ENCODE data around the gene KIF24.
A peak's percentile ranks its signal among the peaks of the same experiment; 100 is the strongest.

Gene KIF24

GRCh38 chr9:34374905-34375552 lies 46.0 kb upstream of the KIF24 start:
- peak overlapping the region; percentile 70; the same call in 1 of the 2 replicates for H3K9ac ChIP-seq (ENCODE audit: low read length)

GRCh38 chr9:34374339-34374738 lies 45.3 kb upstream of the KIF24 start:
- H3K4me2 ChIP-seq (ENCODE audit: low read length), result no peak overlapping the region
- TF ChIP-seq EZH2 (IDR thresholded peaks at IDR 0.05; ENCODE audit: borderline replicate concordance, low read length) (no peak), CTCF (IDR thresholded peaks at IDR 0.05; ENCODE audit: low read length) (no peak)
- no peaks in the 10 kb centered on the region for H3K79me2 ChIP-seq (ENCODE audit: insufficient read depth, low read length)

More at GRCh38 chr9:34374905-34375552, 46.0 kb upstream of the KIF24 start:
- TF ChIP-seq CTCF (IDR thresholded peaks at IDR 0.05; ENCODE audit: low read length) (no peak), EZH2 (IDR thresholded peaks at IDR 0.05; ENCODE audit: borderline replicate concordance, low read length) (no peak)
- H3K4me1 ChIP-seq (ENCODE audit: insufficient read depth, low read length, severe bottlenecking), result peaks cover 25% of the 10 kb centered on the region
- no peaks in the 10 kb centered on the region for H3K9me2 ChIP-seq (ENCODE audit: low read depth, low read length)
- H3F3A ChIP-seq (ENCODE audit: insufficient read depth, low read length), result no peaks in the 10 kb centered on the region; the same call in 1 of the 2 replicates
- peak overlapping the region; percentile 78 for H3K4me2 ChIP-seq (ENCODE audit: low read length)
- H2AFZ ChIP-seq (ENCODE audit: low read length), result no peak overlapping the region
- H3K79me2 ChIP-seq (ENCODE audit: insufficient read depth, low read length), result no peaks in the 10 kb centered on the region
- peaks cover 24% of the 10 kb centered on the region for H3K36me3 ChIP-seq (ENCODE audit: insufficient read depth, low read length)
- no peaks in the 10 kb centered on the region for H3K27me3 ChIP-seq (ENCODE audit: insufficient read depth, low read length)
- peak overlapping the region; percentile 55 for H3K27ac ChIP-seq (ENCODE audit: low read depth, low read length, poor library complexity, severe bottlenecking)
- H3K9me3 ChIP-seq (ENCODE audit: low read length), result no peaks in the 10 kb centered on the region
- peak overlapping the region; percentile 75 for H3K4me3 ChIP-seq (ENCODE audit: low read depth, low read length, poor library complexity, severe bottlenecking)
- H4K20me1 ChIP-seq (ENCODE audit: insufficient read depth, low read length), result no peaks in the 10 kb centered on the region

GRCh38 chr9:34373749-34374148 lies 44.7 kb upstream of the KIF24 start:
- Histone ChIP-seq H3K79me2 (ENCODE audit: insufficient read depth, low read length) (no peaks in the 10 kb centered on the region), H3F3A (ENCODE audit: insufficient read depth, low read length) (no peaks in the 10 kb centered on the region; the same call in 1 of the 2 replicates), H3K4me1 (ENCODE audit: insufficient read depth, low read length, severe bottlenecking) (peaks cover 20% of the 10 kb centered on the region), H3K4me2 (ENCODE audit: low read length) (no peak overlapping the region), H3K27ac (ENCODE audit: low read depth, low read length, poor library complexity, severe bottlenecking) (no peak overlapping the region), H3K27me3 (ENCODE audit: insufficient read depth, low read length) (no peaks in the 10 kb centered on the region), H3K4me3 (ENCODE audit: low read depth, low read length, poor library complexity, severe bottlenecking) (no peak overlapping the region), H3K9me3 (ENCODE audit: low read length) (no peaks in the 10 kb centered on the region), H3K9ac (ENCODE audit: low read length) (no peak overlapping the region), H2AFZ (ENCODE audit: low read length) (no peak overlapping the region), H3K36me3 (ENCODE audit: insufficient read depth, low read length) (peaks cover 29% of the 10 kb centered on the region), H4K20me1 (ENCODE audit: insufficient read depth, low read length) (no peaks in the 10 kb centered on the region), H3K9me2 (ENCODE audit: low read depth, low read length) (no peaks in the 10 kb centered on the region)
- TF ChIP-seq CTCF (IDR thresholded peaks at IDR 0.05; ENCODE audit: low read length) (no peak), EZH2 (IDR thresholded peaks at IDR 0.05; ENCODE audit: borderline replicate concordance, low read length) (no peak)

More at GRCh38 chr9:34374339-34374738, 45.3 kb upstream of the KIF24 start:
- H3K9me2 ChIP-seq (ENCODE audit: low read depth, low read length), result no peaks in the 10 kb centered on the region
- H3K36me3 ChIP-seq (ENCODE audit: insufficient read depth, low read length), result peaks cover 28% of the 10 kb centered on the region
- no peaks in the 10 kb centered on the region for H3K27me3 ChIP-seq (ENCODE audit: insufficient read depth, low read length)
- no peak overlapping the region for H3K9ac ChIP-seq (ENCODE audit: low read length)
- no peak overlapping the region for H2AFZ ChIP-seq (ENCODE audit: low read length)
- H3K27ac ChIP-seq (ENCODE audit: low read depth, low read length, poor library complexity, severe bottlenecking), result no peak overlapping the region
- no peaks in the 10 kb centered on the region; the same call in 1 of the 2 replicates for H3F3A ChIP-seq (ENCODE audit: insufficient read depth, low read length)
- H3K4me1 ChIP-seq (ENCODE audit: insufficient read depth, low read length, severe bottlenecking), result peaks cover 20% of the 10 kb centered on the region
- H3K4me3 ChIP-seq (ENCODE audit: low read depth, low read length, poor library complexity, severe bottlenecking), result no peak overlapping the region
- H4K20me1 ChIP-seq (ENCODE audit: insufficient read depth, low read length), result no peaks in the 10 kb centered on the region
- H3K9me3 ChIP-seq (ENCODE audit: low read length), result no peaks in the 10 kb centered on the region

All from OCI-LY1 (cell line).